GM23248 (cell line): ENCODE measurements around the gene RTKN2.

Experiments
- EZH2 ChIP-seq: fragments of 200-600 bp; sonication (generic); IDR thresholded peaks from 2 replicates; pipeline ENCODE4 v1.6.1; 2018; ENCODE audit warnings: antibody characterized with exemption, mild to moderate bottlenecking; ENCODE audit not compliant: insufficient read depth, poor library complexity, severe bottlenecking
- EZH2phosphoT487 ChIP-seq: fragments of 200-600 bp; sonication (generic); IDR thresholded peaks from 2 replicates; pipeline ENCODE4 v1.6.1; 2018; ENCODE audit warnings: antibody characterized with exemption, moderate library complexity, mild to moderate bottlenecking, low read depth; ENCODE audit not compliant: insufficient read depth

- TF ChIP-seq EZH2phosphoT487 (no peak), EZH2 (no peak)
Observed at GRCh38 chr10:62224606-62225005, 44.0 kb downstream of the RTKN2 start.
